GOT3 (cell line): ENCODE results near the gene DPH1.
A peak's percentile ranks its signal among the peaks of the same experiment; 100 is the strongest.

Experiments
- DNase-seq: peaks from one replicate; lab custom pipeline; 2025; ENCODE audit warnings: mixed read lengths; lab: John Stamatoyannopoulos, UW

Gene DPH1

GRCh38 chr17:2050300-2051060 is 20.5 kb downstream of the DPH1 start:
- DNase-seq = no peak

- no peak for DNase-seq
Observed at GRCh38 chr17:2051061-2051932, 21.3 kb downstream of the DPH1 start.

GRCh38 chr17:2051933-2052559 is 22.1 kb downstream of the DPH1 start:
- DNase-seq = no peak

- no peak for DNase-seq
Observed at GRCh38 chr17:2053380-2054261, 23.7 kb downstream of the DPH1 start.

GRCh38 chr17:2054262-2054511 is 24.2 kb downstream of the DPH1 start:
- DNase-seq = no peak

GRCh38 chr17:2054512-2055291 is 24.7 kb downstream of the DPH1 start, which contains the start of gene HIC1:
TSS of gene HIC1 (plus strand) at chr17:2055103. CDS start at chr17:2056691, 1,588 bp downstream.
- DNase-seq = peak; percentile 40

- DNase-seq = no peak
Observed at GRCh38 chr17:2055292-2056205, 25.6 kb downstream of the DPH1 start.

GRCh38 chr17:2056206-2057174 is 26.5 kb downstream of the DPH1 start:
- DNase-seq = no peak

- no peak for DNase-seq
Observed at GRCh38 chr17:2057175-2057759, 27.3 kb downstream of the DPH1 start.

- DNase-seq = no peak
Observed at GRCh38 chr17:2057760-2058585, 28.0 kb downstream of the DPH1 start.

- DNase-seq = no peak
Observed at GRCh38 chr17:2058586-2059546, 28.9 kb downstream of the DPH1 start.

GRCh38 chr17:2059547-2060384 is 29.8 kb downstream of the DPH1 start:
- no peak for DNase-seq

- no peak for DNase-seq
Observed at GRCh38 chr17:2060385-2060658, 30.4 kb downstream of the DPH1 start.

- no peak for DNase-seq
Observed at GRCh38 chr17:2060681-2061440, 30.9 kb downstream of the DPH1 start.

- no peak for DNase-seq
Observed at GRCh38 chr17:2061441-2061958, 31.5 kb downstream of the DPH1 start.
